HFF-Myc (cell line): ENCODE measurements around the gene AVPR2.

Source experiments
- DNase-seq: peaks from one replicate; pipeline ENCODE4 v3.0.0-alpha.2; 2011; ENCODE audit warnings: low read depth; ENCODE audit errors: extremely low read depth
- H3K4me3 ChIP-seq: replicated peaks from 2 replicates; pipeline ENCODE4 v1.5.1; 2011; ENCODE audit warnings: low read depth, mild to moderate bottlenecking, control low read depth, low read length
- CTCF ChIP-seq: IDR thresholded peaks from 2 replicates; pipeline ENCODE4 v1.5.1; 2012; ENCODE audit warnings: mild to moderate bottlenecking, low read depth, low read length, control low read depth; ENCODE audit errors: missing control alignments

Gene AVPR2

GRCh38 chrX:153881281-153881680 is 23.2 kb upstream of the AVPR2 start:
- H3K4me3 ChIP-seq = no peak overlapping the region
- no peak for TF ChIP-seq CTCF
- DNase-seq = no peak

GRCh38 chrX:153882086-153882498 is 22.4 kb upstream of the AVPR2 start:
- H3K4me3 ChIP-seq = no peak overlapping the region
- TF ChIP-seq CTCF = no peak
- DNase-seq = no peak

GRCh38 chrX:153882557-153882956 is 21.9 kb upstream of the AVPR2 start:
- no peak for DNase-seq
- H3K4me3 ChIP-seq = no peak overlapping the region
- TF ChIP-seq CTCF = no peak

- no peak for DNase-seq
- TF ChIP-seq CTCF = no peak
- no peak overlapping the region for H3K4me3 ChIP-seq
Measured at GRCh38 chrX:153883163-153883843, 21.2 kb upstream of the AVPR2 start.

- H3K4me3 ChIP-seq = no peak overlapping the region
- DNase-seq = no peak
- TF ChIP-seq CTCF = no peak
Measured at GRCh38 chrX:153884136-153884535, 20.3 kb upstream of the AVPR2 start.

GRCh38 chrX:153884590-153884989 is 19.9 kb upstream of the AVPR2 start:
- no peak overlapping the region for H3K4me3 ChIP-seq
- no peak for DNase-seq
- no peak for TF ChIP-seq CTCF
